Suprapubic skin (tissue), 4 donors: Measurements from ENCODE around the gene PC. TPM values are rescaled to one million over a fixed set of nuclear protein-coding genes. Genes with fewer than 3 reads are reported as not detected.

ENCODE experiments used
- DNase-seq, 2 donors: peaks; one replicate each; pipeline ENCODE4 v3.0.0-alpha.2; 2019; ENCODE audit warnings: low spot score in 2 of 2
- H3K27ac ChIP-seq: fragments of 200-600 bp; sonication (generic); one replicate; pipeline ENCODE4 v1.5.1; 2019
- H3K27me3 ChIP-seq: fragments of 200-600 bp; sonication (generic); one replicate; pipeline ENCODE4 v1.5.1; 2019
- H3K36me3 ChIP-seq: fragments of 200-600 bp; sonication (generic); one replicate; pipeline ENCODE4 v1.5.1; 2019
- H3K4me1 ChIP-seq: fragments of 200-600 bp; sonication (generic); one replicate; pipeline ENCODE4 v1.5.1; 2019
- H3K4me3 ChIP-seq: fragments of 200-600 bp; sonication (generic); one replicate; pipeline ENCODE4 v1.5.1; 2019; ENCODE audit warnings: mild to moderate bottlenecking
- H3K9me3 ChIP-seq: fragments of 200-600 bp; sonication (generic); one replicate; pipeline ENCODE4 v1.5.1; 2019
- EP300 ChIP-seq: sonication (generic); formaldehyde crosslinking; IDR thresholded peaks from one replicate; pipeline ENCODE4 v1.6.1; 2017; ENCODE audit warnings: antibody characterized with exemption
- POLR2A ChIP-seq, 2 donors: fragments of 450-650 bp; IDR thresholded peaks; one replicate each; pipeline ENCODE4 v1.6.1; 2017; ENCODE audit warnings: antibody characterized with exemption in 2 of 2, mild to moderate bottlenecking in 2 of 2, moderate library complexity in 2 of 2
- POLR2AphosphoS5 ChIP-seq, 3 donors: sonication (generic); formaldehyde crosslinking; IDR thresholded peaks; one replicate each; pipeline ENCODE4 v1.6.1; 2017; ENCODE audit warnings: antibody characterized with exemption in 3 of 3
- WGBS: methylation state at CpG from one replicate; pipeline ENCODE4 v1.1.5; 2018; 5-methylcytosine and 5-hydroxymethylcytosine counted together
- total RNA-seq, 4 donors: library from RNA; depleted of rRNA; stranded (reverse); fragments of >200 nt; gene quantifications; one replicate each; pipeline ENCODE4 v1.1.0, GENCODE V29; 2016
- TF ChIP-seq, protein P1 (sequence below), 2 donors: fragments of 200-600 bp in 1 of 2; fragments of 450-650 bp in 1 of 2; sonication (generic) in 1 of 2; IDR thresholded peaks; one replicate each; pipeline ENCODE4 v1.5.1; 2016 to 2019; ENCODE audit warnings: antibody characterized with exemption in 2 of 2, mild to moderate bottlenecking in 1 of 2, moderate library complexity in 1 of 2

PC gene
- total RNA-seq, 4 donors from 2014 or later = 10.8 to 25.4 (median 13.9) TPM

DNA sequence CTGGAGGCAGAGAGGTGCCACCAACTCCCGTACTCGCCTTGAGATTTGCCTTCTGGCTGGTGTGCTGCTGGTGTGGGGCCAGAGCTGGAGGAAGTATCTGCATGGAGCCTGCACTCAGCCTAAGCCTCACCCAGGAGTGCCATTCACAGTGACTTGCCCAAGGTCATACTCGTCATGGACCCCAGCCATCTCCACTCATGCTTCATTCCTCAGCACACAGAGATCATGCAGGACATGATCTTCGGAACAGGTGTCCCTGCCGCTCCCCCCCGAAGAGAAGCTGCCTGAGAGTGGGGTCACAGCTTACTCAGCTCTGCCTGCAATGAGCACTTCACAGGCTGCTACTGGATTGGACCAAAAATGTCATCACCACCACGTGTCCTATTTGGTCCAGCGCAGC, 49.0 kb downstream of the PC start:
- Histone ChIP-seq H3K9me3 (no peaks in the 10 kb centered on the region), H3K4me3 (no peak overlapping the region), H3K27me3 (no peaks in the 10 kb centered on the region), H3K4me1 (peaks cover 25% of the 10 kb centered on the region), H3K27ac (no peak overlapping the region), H3K36me3 (no peaks in the 10 kb centered on the region)
- DNase-seq = no peak
- no peak for TF ChIP-seq POLR2AphosphoS5 (IDR thresholded peaks at IDR 0.05)
- TF ChIP-seq EP300 = no peak
- no peak for TF ChIP-seq POLR2A (IDR thresholded peaks at IDR 0.05)
- TF ChIP-seq, protein P1, sequence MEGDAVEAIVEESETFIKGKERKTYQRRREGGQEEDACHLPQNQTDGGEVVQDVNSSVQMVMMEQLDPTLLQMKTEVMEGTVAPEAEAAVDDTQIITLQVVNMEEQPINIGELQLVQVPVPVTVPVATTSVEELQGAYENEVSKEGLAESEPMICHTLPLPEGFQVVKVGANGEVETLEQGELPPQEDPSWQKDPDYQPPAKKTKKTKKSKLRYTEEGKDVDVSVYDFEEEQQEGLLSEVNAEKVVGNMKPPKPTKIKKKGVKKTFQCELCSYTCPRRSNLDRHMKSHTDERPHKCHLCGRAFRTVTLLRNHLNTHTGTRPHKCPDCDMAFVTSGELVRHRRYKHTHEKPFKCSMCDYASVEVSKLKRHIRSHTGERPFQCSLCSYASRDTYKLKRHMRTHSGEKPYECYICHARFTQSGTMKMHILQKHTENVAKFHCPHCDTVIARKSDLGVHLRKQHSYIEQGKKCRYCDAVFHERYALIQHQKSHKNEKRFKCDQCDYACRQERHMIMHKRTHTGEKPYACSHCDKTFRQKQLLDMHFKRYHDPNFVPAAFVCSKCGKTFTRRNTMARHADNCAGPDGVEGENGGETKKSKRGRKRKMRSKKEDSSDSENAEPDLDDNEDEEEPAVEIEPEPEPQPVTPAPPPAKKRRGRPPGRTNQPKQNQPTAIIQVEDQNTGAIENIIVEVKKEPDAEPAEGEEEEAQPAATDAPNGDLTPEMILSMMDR (IDR thresholded peaks at IDR 0.05) = no peak
- WGBS = 97% methylated on average over 6 of the region's 8 CpGs

DNA sequence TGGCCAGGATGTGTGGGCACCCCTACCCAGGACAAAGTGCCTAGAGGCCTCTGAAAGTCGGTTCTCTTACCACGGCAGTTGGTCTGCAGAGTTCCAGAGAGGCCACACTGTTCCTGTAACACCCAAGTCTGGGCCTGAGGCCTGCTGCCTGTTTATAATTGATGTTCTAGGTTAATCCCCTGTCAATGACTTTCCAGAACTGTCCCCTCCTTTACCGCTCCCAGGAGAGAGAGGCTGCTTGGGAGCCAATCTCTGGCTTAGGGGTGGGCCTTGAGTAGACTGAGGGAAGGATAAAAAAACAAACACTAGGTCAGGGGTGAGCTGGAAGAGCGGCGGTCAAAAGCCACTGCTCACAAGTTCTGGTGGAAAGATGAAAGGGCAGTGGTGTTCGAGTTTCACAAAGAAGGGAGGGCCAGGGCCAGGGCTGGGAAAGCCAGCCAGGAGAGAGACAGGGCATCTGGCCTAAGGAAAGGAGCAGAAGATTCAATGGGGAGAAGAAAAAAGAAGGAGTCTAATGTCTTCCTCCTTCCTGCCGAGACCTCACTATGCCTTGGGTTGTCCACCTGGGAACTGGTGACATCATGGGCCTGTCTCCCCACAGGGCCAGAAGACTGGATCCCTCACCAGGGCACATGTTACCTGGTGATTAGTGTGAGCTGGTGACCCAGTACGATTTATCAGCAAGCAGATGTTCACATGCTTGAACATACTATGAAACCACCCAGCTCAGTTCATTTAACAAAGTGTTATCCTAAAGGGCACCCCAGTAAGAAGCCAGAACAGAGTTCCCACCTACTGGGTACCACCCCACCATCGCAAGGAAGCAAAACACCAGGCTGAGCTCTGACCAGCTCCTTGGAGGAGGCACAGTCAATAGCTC, 50.2 kb downstream of the PC start:
- Histone ChIP-seq H3K4me3 (no peak overlapping the region), H3K27ac (no peak overlapping the region), H3K27me3 (no peaks in the 10 kb centered on the region), H3K9me3 (no peaks in the 10 kb centered on the region), H3K36me3 (no peaks in the 10 kb centered on the region), H3K4me1 (peaks cover 25% of the 10 kb centered on the region)
- TF ChIP-seq, protein P1 (IDR thresholded peaks at IDR 0.05) = no peak
- no peak for TF ChIP-seq POLR2AphosphoS5 (IDR thresholded peaks at IDR 0.05)
- 85% methylated on average over 8 of the region's 9 CpGs for WGBS
- no peak for DNase-seq

DNA sequence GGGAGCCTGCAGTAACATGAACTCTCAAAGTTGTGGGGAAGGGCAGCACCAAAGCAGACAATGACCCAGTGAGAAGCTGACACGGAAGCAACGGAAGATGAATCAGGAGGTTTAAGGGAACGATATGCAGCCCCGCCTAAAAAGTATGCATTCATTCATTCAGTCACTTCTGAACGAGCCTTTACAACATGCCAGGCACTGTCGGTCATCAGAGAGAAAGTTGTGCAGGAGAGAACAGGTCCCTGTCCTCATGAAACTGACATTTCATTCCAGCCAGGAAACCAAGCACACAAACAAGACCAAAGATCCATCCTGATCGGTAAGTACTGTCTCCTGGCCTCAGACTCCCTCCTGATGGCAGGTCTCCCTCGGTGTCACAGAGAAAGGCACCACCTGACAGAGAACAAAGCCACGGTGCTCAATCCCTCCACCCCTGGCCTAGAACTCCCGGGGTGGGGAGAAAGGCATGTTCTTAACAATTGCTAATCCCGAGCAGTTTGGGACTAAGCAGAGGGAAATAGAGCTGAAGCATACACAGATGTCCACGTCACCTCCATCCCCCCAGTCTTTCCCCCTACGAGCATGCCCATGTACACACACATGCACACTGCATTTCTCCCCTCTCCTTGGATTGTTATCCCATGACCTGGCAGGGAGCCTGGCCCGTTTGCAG, 52.0 kb downstream of the PC start:
- H3K27me3 ChIP-seq = no peaks in the 10 kb centered on the region
- H3K4me1 ChIP-seq = peaks cover 22% of the 10 kb centered on the region
- no peaks in the 10 kb centered on the region for H3K9me3 ChIP-seq
- H3K27ac ChIP-seq = peak overlapping the region; percentile 16
- no peak overlapping the region for H3K4me3 ChIP-seq
- WGBS = 55% methylated on average over 14 of the region's 14 CpGs
- no peak for DNase-seq
- TF ChIP-seq POLR2A (IDR thresholded peaks at IDR 0.05) (no peak), POLR2AphosphoS5 (IDR thresholded peaks at IDR 0.05) (no peak), EP300 (no peak)
- TF ChIP-seq, protein P1 (IDR thresholded peaks at IDR 0.05) = no peak
- no peaks in the 10 kb centered on the region for H3K36me3 ChIP-seq

DNA sequence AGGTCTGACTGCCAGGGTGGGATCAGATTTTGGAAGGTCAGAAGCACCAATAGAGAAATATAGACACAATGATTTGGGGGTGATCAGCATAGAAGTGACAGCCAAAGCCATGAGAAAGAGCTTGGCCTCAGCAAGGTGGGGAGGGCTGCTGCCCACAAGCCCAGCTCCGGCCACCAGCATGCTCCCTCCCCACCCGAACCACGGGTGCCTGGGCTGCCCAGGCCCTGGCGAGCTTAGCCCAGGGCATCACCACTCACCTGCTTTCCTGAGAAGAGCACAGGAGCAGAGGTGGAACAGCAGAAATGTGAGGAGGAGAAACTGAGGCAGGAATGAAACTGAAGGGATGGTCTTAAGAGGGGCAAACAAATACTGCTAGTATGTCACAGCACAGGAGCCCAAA, 52.6 kb downstream of the PC start:
- no peaks in the 10 kb centered on the region for H3K9me3 ChIP-seq
- TF ChIP-seq EP300 (no peak), POLR2A (IDR thresholded peaks at IDR 0.05) (no peak), POLR2AphosphoS5 (IDR thresholded peaks at IDR 0.05) (no peak)
- TF ChIP-seq, protein P1 (IDR thresholded peaks at IDR 0.05) = no peak
- no peak overlapping the region for H3K4me3 ChIP-seq
- WGBS = 84% methylated on average over 4 of the region's 4 CpGs
- H3K27ac ChIP-seq = no peak overlapping the region
- no peaks in the 10 kb centered on the region for H3K27me3 ChIP-seq
- DNase-seq = no peak
- H3K4me1 ChIP-seq = peaks cover 22% of the 10 kb centered on the region
- no peaks in the 10 kb centered on the region for H3K36me3 ChIP-seq

DNA sequence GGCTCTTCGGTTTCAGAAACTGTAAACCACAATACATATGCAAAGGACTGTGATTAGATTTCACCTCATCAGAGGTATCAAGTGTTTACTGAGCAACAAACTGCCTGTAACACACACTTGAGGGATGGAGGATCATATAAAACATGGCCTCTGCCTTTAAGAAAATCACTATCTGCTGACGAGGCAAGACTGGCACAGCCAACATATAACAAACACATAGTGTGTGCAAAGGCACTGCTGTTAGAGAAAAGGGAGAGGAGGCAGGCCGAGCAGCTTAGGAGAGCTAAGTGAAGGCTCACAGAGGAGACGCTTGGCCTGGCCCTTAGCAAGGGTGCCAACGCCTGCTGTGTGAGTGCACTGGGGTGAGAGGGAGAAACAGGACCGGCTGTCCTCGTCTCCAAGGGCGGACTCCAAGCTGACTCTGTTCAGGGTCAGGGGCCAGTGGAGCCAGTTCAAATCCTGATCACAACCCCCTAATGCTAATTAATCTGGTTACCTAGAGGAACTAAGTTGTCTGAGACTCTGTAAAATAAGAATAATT, 53.1 kb downstream of the PC start:
- WGBS = 82% methylated on average over 8 of the region's 8 CpGs
- TF ChIP-seq EP300 (no peak), POLR2AphosphoS5 (IDR thresholded peaks at IDR 0.05) (no peak), POLR2A (IDR thresholded peaks at IDR 0.05) (no peak)
- TF ChIP-seq, protein P1 (IDR thresholded peaks at IDR 0.05) = no peak
- Histone ChIP-seq H3K27ac (no peak overlapping the region), H3K27me3 (no peaks in the 10 kb centered on the region), H3K4me3 (no peak overlapping the region), H3K4me1 (peaks cover 22% of the 10 kb centered on the region), H3K9me3 (no peaks in the 10 kb centered on the region), H3K36me3 (no peaks in the 10 kb centered on the region)
- no peak for DNase-seq
